Astrocyte (in vitro differentiated cells and primary cell): ENCODE data around the gene PLBD1.

Source experiments
- CTCF ChIP-seq: IDR thresholded peaks from 2 replicates; pipeline ENCODE4 v1.5.1; 2011; ENCODE audit warnings: low read depth, mild to moderate bottlenecking, inconsistent platforms, low read length, moderate library complexity; ENCODE audit not compliant: insufficient read depth
- EZH2 ChIP-seq: IDR thresholded peaks from 2 replicates; pipeline ENCODE4 v1.6.1; 2012; ENCODE audit warnings: mild to moderate bottlenecking, low read length, inconsistent platforms; ENCODE audit not compliant: insufficient read depth

GRCh38 chr12:14482886-14483285 lies 84.8 kb downstream of the PLBD1 start:
- no peak for TF ChIP-seq CTCF
- TF ChIP-seq EZH2 = no peak
